HG03175 (cell line): ENCODE data around the gene RECQL5.

Experiments used
- ATAC-seq: cut with Tn5 transposase; IDR thresholded peaks from one replicate; pipeline ENCODE4 v1.9.1; 2021; ENCODE audit warnings: mild to moderate bottlenecking, moderate library complexity; ENCODE audit not compliant: unreplicated experiment

Gene RECQL5

DNA sequence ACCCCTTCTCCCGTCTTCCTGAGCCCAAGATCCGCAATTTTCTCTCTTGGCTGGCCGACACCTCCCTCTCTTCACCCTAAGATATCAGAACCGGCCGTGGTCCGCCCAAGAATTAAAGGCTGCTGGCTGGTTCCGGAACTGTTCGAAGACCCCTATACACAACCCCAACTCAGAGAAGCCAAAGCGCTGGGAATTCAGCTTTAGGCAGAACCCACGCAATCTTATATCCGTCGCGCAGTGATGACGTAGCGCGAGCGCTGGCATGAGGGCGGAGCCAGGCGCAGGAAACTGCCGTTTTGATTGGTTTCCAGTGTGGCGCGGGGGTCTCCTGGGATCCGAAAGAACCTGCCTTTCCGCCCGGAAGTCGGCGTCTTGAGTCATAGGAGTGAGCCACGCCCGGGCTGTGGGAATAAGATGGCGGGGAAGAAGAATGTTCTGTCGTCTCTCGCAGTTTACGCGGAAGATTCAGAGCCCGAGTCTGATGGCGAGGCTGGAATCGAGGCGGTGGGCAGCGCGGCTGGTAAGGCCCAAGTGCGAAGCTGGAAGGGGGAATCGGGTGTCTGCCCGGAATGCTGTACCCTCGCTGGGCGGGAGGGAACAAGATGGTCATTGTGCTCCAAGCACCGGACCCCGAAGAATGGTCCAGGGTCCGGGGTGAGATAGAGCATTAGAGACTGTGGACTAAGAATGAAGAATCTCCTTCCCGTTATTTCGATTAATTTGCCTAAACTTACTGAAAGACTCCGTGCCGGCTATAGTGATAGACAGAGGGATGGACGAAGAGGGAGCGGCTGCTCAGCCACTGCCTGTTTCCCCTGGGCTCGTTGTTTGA lies at the start of gene RECQL5, which contains the start of gene SAP30BP:
TSS of gene RECQL5 (minus strand) at position 196 of the 832 bp plus-strand sequence. CDS start 597 bp downstream, outside the sequence.
TSS of gene SAP30BP (plus strand) at position 380 of the 832 bp plus-strand sequence. CDS start at position 415, 35 bp downstream.
- peak; percentile 88 for ATAC-seq

- ATAC-seq = no peak
Measured at GRCh38 chr17:75712446-75712845, 45.5 kb upstream of the RECQL5 start.

DNA sequence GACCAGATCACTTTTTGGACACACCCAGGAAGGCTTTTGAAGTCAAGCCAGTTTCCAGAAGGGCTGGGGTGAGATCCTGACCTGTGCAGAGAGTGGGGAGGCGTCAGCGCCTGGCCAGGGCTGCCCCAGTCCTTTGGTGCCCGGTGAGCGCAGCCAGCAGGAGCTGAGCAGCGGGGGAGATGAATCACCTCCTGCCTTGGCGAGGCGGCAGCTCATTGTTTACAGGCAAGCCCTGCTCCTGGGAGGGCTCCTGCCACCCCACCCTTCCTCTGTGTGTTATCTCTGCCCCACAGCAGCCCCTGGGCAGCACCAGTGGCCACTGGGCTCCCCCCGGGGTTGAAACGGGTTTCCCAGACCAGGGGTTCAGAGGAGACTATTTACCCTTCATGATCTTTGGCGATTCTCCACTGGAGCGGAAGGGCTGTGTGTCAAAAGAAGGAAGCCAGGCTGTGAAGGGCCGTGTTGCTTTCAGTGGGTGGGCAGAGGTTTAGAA lies 40.2 kb upstream of the RECQL5 start:
- no peak for ATAC-seq

DNA sequence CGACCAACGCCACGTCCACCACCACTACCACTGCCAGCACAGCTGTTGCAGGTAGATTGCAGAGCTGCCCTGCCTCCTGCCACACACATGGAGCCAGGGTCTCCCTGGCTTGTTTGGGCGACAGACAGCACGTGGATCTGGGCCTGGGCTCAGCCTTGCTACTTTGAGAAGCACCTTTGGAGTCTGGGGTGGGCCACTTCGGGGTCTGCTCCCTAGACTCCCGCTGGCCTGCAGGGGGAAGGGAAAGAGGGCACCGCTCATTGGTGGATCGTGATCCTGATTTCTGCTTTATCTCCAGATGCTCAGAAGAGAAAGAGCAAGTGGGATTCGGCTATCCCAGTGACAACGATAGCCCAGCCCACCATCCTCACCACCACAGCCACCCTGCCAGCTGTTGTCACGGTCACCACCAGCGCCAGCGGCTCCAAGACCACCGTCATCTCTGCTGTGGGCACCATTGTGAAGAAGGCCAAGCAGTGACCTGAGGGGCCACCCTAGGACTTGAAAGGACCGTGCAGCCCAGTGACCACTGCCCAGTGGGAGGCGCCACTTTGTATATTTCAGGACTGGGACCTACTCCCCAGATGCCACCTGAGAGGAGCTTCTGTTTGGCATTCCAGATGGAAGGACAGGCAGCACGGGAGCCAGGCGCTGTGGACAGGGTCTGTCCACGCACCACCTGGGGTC lies 39.2 kb upstream of the RECQL5 start:
- no peak for ATAC-seq

- no peak for ATAC-seq
Measured at GRCh38 chr17:75704963-75705875, 38.3 kb upstream of the RECQL5 start.

GRCh38 chr17:75703591-75703990 lies 36.6 kb upstream of the RECQL5 start:
- ATAC-seq = no peak

GRCh38 chr17:75703191-75703590 lies 36.2 kb upstream of the RECQL5 start:
- ATAC-seq = no peak

DNA sequence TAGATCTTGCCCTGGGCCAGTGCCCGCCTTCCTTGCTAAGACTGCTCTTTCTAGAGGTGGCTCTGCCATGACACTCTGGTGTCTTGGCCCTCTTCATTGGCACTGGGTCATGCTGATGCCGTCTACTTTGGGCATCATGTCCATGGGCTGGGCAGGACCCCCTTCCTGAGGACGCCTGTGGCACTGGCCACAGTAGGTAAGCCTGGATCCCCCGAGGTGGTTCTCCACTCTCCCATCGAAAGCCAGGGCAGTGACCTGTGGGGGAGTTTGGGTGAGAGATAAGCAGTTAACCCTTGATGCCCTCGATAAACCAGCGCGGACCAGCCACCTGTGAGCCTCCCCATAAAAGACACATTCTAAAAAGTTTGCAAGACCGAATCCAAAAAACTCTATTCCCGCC lies 34.3 kb upstream of the RECQL5 start:
- ATAC-seq = no peak

GRCh38 chr17:75698659-75699058 lies 31.7 kb upstream of the RECQL5 start:
- ATAC-seq = no peak

DNA sequence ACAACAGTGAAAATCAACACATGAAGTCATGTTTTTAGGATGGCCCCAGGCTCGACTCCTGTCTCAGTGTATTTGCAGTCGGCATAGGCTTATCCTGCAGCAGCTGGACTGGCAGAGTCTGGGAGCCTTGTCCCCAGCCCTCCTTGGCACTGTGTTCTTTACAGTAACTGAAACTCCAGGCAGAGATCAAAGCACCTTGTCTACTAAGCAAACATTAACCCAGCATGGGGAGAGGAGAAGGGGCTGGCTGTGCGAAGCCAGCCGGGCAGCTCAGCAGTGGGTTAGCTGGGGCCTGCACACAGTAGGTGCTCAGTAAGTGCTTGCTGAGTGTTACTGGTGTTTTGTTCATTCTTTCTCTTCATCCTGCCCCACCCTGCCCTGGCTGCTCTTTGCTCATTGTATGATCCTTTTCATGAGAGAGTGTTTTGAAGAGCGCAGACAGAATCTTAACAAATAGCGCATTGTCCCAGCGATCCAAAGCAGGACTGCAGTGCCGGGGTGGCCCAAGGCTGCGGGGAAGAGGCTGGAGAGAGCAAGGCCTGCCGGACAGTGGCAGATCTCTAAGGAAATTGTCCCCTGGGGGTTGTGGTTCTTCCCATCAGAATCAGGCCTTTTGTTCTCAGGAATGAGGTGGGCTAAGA lies 30.8 kb upstream of the RECQL5 start:
- no peak for ATAC-seq

DNA sequence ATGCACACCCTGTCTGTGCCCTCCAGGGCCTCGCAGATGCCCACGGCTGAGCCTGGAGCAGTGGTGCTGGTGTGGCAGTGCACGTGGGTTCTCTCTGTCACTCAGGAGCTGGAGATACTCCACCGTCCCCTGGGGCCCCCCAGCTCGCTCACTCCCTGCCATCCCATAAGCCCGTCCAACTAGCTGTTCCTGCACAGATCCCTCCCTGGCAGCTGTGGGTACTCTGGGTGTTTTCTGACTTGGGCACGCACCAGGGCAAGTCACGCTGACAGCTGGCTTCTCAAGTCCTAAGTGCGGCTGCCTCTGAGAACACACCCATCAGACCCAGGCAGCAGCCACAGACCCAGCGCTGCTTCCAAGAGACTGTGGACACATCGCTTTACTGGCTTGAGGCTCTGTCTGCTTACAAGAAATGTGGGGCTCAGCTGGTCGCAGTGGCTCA lies 28.9 kb upstream of the RECQL5 start:
- ATAC-seq = no peak

GRCh38 chr17:75695141-75695829 lies 28.3 kb upstream of the RECQL5 start:
- ATAC-seq = no peak

- no peak for ATAC-seq
Measured at GRCh38 chr17:75694536-75694935, 27.6 kb upstream of the RECQL5 start.

DNA sequence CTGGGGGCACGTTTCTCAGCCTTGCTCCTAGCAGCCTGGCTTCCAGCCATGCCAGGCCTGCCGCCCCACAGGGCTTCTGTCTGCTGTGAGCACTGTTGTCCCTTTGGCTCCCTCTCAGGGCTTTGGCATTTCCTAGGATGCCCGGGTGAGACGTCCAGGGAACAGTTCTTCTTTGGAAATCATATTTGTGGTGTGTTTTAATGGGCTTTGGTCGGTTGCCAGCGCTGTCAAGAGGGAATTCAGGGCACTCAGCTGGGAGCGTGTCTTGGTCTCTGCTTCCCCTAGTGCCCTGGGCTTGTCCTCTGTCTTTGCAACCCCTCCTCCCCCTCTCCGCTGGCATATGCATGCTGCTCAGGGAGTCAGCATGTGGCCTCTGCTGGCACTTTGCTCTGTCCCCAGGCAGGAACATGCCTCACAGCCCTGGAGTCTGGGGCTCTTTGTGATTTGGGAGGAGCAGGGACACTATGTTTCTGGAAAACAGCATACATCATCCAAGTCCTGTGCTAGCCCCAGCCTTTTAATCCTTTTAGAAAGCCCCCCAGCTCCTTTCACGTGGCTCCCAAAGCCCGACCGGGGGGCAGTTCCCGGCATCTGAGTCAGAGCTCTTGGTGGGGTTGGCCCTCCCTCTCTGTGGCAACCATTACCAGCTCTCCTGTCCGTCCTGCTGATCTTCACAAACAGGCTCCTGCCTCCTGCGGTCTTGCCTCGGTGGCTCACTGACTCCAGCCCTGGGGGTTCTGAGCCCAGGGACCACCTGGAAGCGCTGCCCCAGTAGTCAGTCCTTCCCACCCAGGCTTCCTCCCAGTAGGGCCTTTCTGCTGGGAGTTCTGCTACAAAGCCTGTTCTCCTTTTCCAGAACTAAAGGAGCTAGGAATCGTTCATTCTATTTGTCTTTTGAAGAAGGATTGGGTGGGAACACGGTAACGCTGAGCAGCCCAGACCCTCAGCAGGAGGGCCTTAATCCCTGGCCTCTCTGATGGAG lies 26.8 kb upstream of the RECQL5 start:
- no peak for ATAC-seq

DNA sequence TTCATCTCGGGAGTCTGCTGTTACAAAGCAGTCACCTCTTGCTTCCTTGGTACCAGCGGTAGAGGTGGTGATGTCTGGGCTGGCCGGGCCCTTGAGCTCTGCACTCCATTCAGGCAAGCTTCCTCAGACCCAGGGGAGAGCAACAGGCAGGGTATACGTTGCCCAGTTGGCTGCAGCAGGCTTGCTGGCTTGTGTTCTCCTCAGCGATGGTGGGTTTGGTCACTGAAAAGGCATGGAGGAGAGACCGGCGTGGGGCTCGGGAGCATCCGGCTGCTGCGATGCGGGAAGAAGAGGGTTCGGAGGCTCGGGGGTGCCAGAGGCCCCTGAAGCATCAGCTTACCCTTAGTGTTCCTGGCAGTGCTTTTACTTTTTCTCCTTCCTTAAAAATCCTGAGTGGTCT lies 26.0 kb upstream of the RECQL5 start:
- ATAC-seq = no peak

DNA sequence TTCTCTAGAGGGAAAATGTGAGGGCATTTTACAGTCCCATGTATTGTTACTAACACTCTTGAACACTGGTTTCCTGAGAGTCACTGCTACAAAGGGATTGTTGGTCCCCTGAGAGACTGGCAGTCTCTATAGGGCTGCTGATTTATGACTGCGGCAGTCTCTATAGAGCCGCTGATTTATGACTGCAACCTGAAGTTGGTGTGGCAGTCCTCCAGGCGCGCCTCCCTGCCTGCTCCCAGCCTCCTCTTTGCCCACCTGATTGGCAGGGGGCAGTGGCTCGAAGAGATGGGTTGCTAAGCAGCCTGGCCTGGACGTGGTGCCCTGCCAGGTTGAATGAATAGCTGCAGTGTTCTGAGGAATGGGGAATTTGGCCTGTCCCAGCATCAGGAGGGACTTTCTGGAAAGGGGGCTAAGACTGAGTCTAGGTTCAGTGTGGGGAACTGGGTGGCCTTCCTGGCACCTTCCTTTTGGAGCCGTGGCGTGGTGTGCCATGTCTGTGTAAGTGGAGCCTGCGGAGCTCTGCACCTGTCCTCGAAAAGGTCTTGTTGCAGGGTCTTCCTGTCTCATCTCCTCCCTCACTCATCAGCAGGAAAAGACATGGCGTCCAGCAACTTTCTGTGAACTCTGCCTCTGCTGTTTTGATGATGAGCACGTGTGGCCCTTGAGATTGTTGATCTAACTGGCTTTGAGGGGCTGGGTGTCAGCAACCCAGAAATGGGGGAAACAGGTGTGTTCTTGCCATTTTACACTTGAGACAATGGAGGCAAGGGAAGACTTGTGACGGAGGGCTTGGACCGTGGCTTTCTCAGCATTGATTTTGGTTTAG lies 25.1 kb upstream of the RECQL5 start:
- no peak for ATAC-seq

- no peak for ATAC-seq
Measured at GRCh38 chr17:75691371-75691791, 24.4 kb upstream of the RECQL5 start.

DNA sequence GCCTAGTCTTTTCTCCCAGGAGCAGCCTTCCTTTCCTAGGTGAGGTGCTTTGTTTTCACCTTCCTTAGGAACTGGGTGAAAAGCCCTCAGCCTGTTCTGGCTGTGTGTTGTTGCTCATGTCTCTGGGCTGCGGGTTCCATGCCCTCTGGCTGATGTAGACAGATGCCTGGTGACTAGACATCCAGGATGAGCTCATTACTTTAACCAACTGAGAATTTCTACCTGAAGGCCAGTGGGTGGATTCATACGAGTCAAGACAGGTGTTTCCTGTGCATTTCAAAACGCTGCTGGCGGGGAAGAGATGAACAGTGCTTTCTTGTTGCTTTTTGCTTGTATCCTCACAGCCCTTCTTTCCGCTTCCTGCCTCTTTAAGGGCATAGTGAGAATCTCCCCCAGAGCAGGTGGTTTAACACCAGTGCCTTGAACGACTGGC lies 22.5 kb upstream of the RECQL5 start:
- ATAC-seq = no peak
